Hematopoietic multipotent progenitor cell treated with erythropoietin and hydrocortisone succinate and interleukin-3 and kit ligand, for 4 days (in vitro differentiated cells): ENCODE results near the gene YEATS2.

Source experiments
- DNase-seq: peaks from one replicate; pipeline ENCODE4 v3.0.0-alpha.2; 2015

The YEATS2 gene

DNA sequence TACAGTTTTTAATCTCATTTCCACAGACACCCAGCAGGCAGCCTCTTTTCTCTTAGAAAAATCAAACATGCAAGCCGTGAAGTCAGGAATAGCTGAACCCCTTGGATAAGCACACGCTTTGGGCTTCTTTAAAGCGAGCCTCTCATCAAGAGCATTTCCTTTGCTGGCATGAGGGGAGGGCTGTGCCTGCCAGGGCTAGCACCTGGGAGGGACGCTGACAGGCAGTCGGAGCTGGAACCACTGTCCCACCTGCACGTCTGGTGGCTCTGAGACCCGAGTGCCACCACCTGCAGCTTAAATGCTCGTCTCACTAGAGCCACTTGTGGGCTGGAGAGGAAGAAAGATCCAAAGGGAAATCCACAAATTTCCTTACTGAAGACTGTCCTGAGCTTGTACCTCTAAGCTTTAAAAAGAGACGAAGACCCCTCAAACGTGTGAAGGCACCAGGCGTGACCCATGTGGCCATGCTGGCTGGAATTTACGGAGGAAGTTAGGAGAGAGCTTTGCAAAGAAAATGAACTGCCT is 118.4 kb downstream of the YEATS2 start:
- no peak for DNase-seq

- DNase-seq, result no peak
These were observed 119.3 kb downstream of the YEATS2 start for GRCh38 chr3:183816681-183817510.

- no peak for DNase-seq
These were observed 120.0 kb downstream of the YEATS2 start for GRCh38 chr3:183817639-183818038.

- no peak for DNase-seq
These were observed 120.5 kb downstream of the YEATS2 start for GRCh38 chr3:183818041-183818620.

- no peak for DNase-seq
These were observed 121.4 kb downstream of the YEATS2 start for GRCh38 chr3:183818706-183819624.

DNA sequence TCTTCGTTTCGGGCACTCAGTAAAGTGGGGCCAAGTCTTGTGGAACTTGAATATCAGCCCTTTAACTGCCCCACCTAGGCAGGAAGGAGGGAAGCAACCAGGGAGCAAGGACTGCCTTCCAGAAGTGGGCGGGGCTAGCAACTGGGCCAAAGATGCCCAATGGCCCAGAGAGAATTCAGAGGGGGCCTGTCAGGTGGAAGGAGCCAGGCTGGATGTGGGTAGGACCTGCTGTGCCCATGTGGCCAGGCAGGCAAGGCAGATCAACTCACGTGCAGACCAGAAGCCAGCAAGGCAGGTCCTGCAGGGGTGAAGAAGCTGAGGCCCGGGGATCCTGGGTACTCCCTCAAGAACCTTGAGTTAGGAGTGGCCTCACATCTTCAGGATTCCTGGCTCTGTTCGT is 122.2 kb downstream of the YEATS2 start:
- DNase-seq, result no peak

DNA sequence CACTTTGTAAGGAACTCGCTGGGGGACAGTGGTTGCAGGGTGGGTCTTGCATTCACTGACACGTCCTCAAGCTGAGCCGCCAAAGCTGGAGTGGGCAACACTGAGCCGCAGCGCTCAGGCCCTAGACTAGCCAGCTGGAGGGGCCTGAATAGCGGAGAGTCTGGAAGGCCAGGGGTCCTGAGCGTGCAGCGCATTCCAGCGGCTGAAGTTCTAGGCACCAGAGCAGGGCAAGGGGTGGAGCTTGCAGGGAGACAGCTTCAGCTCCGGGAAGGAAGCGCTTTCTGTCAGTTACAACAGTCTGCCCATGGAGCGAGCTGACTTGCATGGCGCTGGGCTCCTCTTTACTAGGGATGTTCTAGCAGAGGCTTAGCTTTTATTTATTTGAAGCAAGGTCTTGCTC is 125.0 kb downstream of the YEATS2 start:
- DNase-seq, result no peak

GRCh38 chr3:183823963-183824362 is 126.4 kb downstream of the YEATS2 start:
- DNase-seq, result no peak

DNA sequence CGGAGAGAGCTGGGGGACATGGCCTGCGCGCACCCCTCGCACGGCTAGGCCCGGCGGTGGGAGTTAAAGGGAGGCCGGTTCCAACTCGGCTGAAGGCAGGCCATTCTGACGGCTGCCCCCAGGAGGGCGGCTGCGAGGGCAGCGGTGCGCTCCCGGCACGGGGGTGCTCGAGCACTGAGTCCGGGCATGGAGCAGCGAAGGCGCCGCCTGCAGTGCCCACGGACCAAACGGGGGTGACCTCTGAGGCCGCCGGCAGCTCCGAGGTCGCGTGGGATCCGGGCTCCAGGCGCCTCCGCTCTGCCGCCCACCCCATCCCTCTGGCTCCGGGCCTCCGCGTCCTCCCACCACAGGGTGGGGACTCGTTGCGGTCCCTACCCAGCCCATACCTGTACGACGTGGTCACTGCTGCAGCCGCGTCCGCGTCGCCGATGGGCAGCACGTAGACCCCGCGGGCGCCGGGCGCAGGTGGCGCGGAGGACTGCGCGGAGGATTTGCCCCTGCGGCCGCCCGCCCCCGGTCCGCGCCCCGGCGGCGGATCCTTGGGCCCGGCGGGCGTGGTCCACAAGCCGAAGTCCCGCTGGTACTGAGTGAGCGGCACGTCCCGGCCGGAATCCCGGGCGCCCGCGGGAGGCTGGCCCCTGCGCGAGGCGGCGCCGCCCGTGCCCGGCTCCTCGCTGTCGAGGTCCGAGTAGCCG is 127.3 kb downstream of the YEATS2 start:
- DNase-seq, result peak; percentile 50

DNA sequence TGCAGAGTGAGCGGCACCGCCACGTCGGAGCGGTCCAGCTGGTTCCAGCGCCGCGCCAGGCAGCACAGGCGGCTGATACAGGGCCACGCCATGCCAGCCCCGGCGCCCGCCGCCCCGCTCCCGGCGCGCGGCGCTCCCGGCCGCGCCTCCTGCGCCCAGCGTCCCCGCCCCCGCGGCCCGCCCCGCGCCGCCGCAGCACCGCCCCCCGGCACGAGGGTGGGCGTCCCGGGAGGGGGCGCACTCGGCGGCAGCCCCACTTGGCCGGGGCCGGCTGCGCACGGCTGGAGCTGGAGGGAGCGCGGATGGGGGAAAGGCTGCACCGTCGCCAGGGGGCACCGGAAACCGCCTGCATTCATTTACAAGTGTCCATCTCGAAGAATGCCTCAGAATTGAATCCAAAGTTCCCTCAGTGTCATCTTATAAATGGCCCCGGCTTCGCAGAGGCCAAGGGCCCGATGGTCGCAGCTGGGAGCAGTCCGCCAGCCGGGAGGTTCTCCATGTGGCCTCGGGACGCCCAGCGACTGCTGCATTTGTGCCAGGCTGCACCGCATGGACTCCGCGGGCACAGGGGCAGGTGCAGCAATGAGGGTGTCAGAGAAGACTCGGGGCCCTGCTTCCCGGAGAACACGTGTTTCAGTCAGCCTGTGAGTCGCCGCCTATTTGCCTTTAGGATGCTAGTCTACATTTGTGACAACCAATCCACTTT is 128.0 kb downstream of the YEATS2 start, which contains the start of gene MAP6D1:
TSS of gene MAP6D1 (minus strand) at position 122 of the 706 bp plus-strand sequence. CDS start at position 92, 30 bp downstream.
- peak; percentile 90 for DNase-seq

GRCh38 chr3:183826448-183827250 is 129.1 kb downstream of the YEATS2 start:
- no peak for DNase-seq

DNA sequence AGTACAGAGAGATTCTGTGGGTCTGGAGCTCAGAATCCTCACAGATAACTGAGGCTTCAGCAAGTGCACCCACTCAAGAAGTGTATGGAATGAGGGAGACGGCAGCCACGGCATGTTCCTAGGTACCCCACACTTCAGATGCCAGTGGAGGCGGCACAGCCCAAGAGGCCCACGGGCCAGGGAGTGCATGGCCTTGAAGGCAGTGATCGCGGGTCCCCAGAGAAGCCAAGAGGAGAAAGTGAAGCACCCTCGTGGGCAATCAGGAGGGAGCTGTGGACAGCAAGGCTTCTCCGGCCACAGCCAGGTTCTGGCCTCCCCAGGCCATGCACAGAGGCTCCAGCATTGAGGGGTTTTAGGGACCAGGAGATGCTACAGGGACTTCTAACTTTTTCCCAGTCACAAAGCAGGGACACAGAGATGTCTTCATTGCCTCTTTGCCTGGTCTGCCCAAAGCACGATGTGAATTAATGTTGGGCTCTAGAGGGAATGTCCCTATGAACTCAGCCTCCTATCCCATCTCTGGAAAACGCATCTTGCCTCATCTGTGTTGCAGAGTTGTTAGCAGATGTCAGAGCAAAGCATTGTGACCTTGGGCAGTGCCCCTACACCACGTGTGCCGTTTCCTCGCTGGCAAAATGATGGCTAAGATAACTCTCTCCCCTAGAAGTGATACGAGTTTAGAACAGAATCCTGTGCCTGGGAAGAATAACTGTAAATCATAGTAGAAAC is 130.4 kb downstream of the YEATS2 start:
- no peak for DNase-seq

GRCh38 chr3:183828538-183828870 is 130.9 kb downstream of the YEATS2 start:
- DNase-seq, result no peak

GRCh38 chr3:183829466-183829865 is 131.9 kb downstream of the YEATS2 start:
- DNase-seq, result no peak

DNA sequence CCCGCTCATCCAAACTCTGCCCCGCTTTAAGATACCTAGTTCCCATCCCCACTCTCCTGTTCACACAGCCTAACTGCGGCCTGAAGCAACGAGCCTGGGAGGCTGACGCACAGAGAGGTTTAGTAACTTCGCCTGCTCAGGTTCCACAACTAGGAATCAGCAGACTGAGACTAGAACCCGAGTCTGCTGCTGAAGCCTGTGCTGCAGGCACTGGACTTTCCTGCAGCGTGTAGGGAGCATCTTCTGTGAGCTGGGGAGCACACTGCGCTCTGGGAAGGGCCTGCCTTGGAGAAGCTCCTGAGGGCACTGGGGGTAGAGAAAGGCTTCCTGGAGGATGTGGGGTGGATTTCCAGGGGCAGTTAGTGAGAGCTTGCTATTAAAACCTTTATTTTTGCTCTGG is 132.6 kb downstream of the YEATS2 start:
- no peak for DNase-seq

- no peak for DNase-seq
These were observed 135.9 kb downstream of the YEATS2 start for GRCh38 chr3:183833516-183833915.

DNA sequence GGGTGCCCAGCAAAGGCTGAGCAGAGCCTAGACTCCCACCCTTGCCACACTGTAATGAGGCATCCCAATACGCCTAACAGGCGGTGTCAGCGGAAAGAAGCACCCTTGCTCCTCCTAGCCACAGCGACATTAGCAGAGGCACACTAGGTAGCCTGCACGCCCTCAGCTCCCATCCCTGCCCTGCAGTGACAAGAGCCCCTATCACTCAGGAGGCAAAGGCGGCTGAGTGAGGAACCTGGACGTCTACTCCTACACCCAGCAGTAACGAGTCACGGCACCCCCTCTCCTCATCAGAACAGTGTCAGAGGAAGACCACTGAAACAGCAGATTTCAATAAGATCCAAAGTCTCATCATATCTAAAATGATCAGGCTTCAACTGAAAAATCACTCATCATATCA is 139.8 kb downstream of the YEATS2 start:
- DNase-seq, result no peak

DNA sequence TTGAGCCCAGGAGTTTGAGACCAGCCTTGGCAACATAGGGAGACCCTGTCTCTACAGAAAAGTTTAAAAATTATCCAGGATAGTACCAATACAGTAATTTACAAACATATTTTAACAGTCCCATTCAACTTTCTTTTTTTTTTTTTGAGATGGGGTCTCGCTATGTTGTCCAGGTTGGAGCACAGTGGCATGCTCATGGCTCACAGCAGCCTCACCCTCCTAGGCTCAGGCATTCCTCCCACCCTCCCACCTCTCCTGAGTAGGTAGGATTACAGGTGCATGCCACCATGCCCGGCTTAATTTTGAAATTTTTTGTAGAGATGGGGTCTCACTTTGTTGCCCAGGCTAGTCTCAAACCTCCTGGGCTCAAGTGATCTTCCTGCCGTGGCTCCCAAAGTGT is 140.3 kb downstream of the YEATS2 start:
- DNase-seq, result no peak

GRCh38 chr3:183839751-183840150 is 142.2 kb downstream of the YEATS2 start:
- DNase-seq, result no peak

- no peak for DNase-seq
These were observed 147.0 kb downstream of the YEATS2 start for GRCh38 chr3:183844606-183845005.
